ENCODE measurements around the gene TBL3. TPM values are rescaled to one million over a fixed set of nuclear protein-coding genes. Genes with fewer than 3 reads are reported as not detected.

Gene TBL3
- total RNA-seq, 1 donor from 2014 or later = 24.4 TPM

- Histone ChIP-seq H3K27me3 (ENCODE audit: insufficient read depth, low read length) (no peaks in the 10 kb centered on the region), H3K79me2 (ENCODE audit: insufficient read depth, low read length) (peaks cover 68% of the 10 kb centered on the region), H3K36me3 (ENCODE audit: insufficient read depth, low read length) (no peaks in the 10 kb centered on the region), H2AFZ (ENCODE audit: low read depth, low read length) (no peak overlapping the region), H3K4me3 (ENCODE audit: insufficient read depth, low read depth, low read length) (peak overlapping the region; percentile 88), H3K4me2 (ENCODE audit: low read length) (peak overlapping the region; percentile 100), H3K27ac (ENCODE audit: low read depth, low read length) (peak overlapping the region; percentile 77), H3K4me1 (ENCODE audit: insufficient read depth, low read length) (peaks cover 41% of the 10 kb centered on the region), H3K9ac (ENCODE audit: low read length) (peak overlapping the region; percentile 94), H3K9me3 (ENCODE audit: insufficient read depth, low read depth, low read length) (no peaks in the 10 kb centered on the region), H4K20me1 (ENCODE audit: insufficient read depth, low read length) (peaks cover 54% of the 10 kb centered on the region)
- Mint-ChIP-seq H3K4me3 (ENCODE audit: unreplicated experiment) (peak overlapping the region; percentile 90), H3K9me3 (ENCODE audit: unreplicated experiment) (no peaks in the 10 kb centered on the region), H3K27ac (ENCODE audit: unreplicated experiment) (peak overlapping the region; percentile 74), H3K36me3 (ENCODE audit: low read depth, unreplicated experiment) (peaks cover 4% of the 10 kb centered on the region), H3K27me3 (ENCODE audit: low read depth, unreplicated experiment) (no peaks in the 10 kb centered on the region), H3K4me1 (ENCODE audit: low read depth, unreplicated experiment) (peaks cover 18% of the 10 kb centered on the region)
- TF ChIP-seq CTCF (IDR thresholded peaks at IDR 0.05; ENCODE audit: insufficient read depth, low read depth, low read length) = no peak
- no peak for TF ChIP-seq EZH2 (IDR thresholded peaks at IDR 0.05; ENCODE audit: insufficient read depth, low read length)
- FAIRE-seq = no peak
- DNase-seq (ENCODE audit: low read depth) = no peak
Observed at GRCh38 chr16:2008631-2009163, 36.8 kb downstream of the TBL3 start.

GRCh38 chr16:2009164-2009711, 37.4 kb downstream of the TBL3 start:
- TF ChIP-seq EZH2 (IDR thresholded peaks at IDR 0.05; ENCODE audit: insufficient read depth, low read length) (no peak), CTCF (IDR thresholded peaks at IDR 0.05; ENCODE audit: insufficient read depth, low read depth, low read length) (no peak)
- Mint-ChIP-seq H3K4me1 (ENCODE audit: low read depth, unreplicated experiment) (peaks cover 18% of the 10 kb centered on the region), H3K9me3 (ENCODE audit: unreplicated experiment) (no peaks in the 10 kb centered on the region), H3K4me3 (ENCODE audit: unreplicated experiment) (peak overlapping the region; percentile 90), H3K27me3 (ENCODE audit: low read depth, unreplicated experiment) (no peaks in the 10 kb centered on the region), H3K36me3 (ENCODE audit: low read depth, unreplicated experiment) (peaks cover 4% of the 10 kb centered on the region), H3K27ac (ENCODE audit: unreplicated experiment) (peak overlapping the region; percentile 74)
- Histone ChIP-seq H3K79me2 (ENCODE audit: insufficient read depth, low read length) (peaks cover 63% of the 10 kb centered on the region), H3K36me3 (ENCODE audit: insufficient read depth, low read length) (no peaks in the 10 kb centered on the region), H3K4me1 (ENCODE audit: insufficient read depth, low read length) (peaks cover 37% of the 10 kb centered on the region), H3K27me3 (ENCODE audit: insufficient read depth, low read length) (no peaks in the 10 kb centered on the region), H4K20me1 (ENCODE audit: insufficient read depth, low read length) (peaks cover 49% of the 10 kb centered on the region), H3K4me3 (ENCODE audit: insufficient read depth, low read depth, low read length) (peak overlapping the region; percentile 88), H2AFZ (ENCODE audit: low read depth, low read length) (no peak overlapping the region), H3K9ac (ENCODE audit: low read length) (peak overlapping the region; percentile 94), H3K9me3 (ENCODE audit: insufficient read depth, low read depth, low read length) (no peaks in the 10 kb centered on the region), H3K4me2 (ENCODE audit: low read length) (peak overlapping the region; percentile 100), H3K27ac (ENCODE audit: low read depth, low read length) (peak overlapping the region; percentile 77)
- FAIRE-seq = no peak
- DNase-seq (ENCODE audit: low read depth) = no peak
